ENCODE data around the gene CLSTN2.

Gene CLSTN2

DNA sequence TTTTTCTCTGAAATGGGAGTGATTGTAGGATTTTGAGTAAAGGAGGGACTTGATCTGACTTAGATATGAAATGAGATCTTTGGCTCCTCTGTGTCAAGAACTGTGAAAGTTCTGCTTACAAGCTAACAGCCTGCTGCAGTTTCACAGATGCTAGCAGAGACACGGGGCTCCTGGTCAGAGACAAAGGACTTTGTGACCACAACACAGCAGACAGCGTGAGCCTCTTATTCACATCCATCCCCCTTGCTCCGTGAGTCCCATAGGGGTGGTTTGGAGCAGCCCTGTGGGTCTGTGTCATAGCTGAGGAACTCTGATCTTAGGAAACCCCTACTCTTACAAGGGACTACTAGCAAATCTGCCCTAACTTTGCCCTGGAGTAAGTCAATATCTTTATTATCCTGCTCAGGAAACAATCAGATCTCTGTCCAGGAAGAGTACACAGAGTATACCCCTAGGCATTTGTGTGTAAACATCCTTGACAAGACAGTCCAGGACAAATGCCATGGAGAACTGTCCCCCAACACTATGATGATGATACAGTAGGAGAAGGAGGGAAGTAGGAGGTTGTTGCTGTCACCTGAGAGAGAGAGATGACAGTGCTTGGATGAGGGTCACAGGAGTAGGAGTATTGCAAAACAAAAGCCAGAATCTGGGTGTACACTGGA is 80.0 kb downstream of the CLSTN2 start:
- TF ChIP-seq CTCF (IDR thresholded peaks at IDR 0.05; ENCODE audit: control insufficient read depth, insufficient read depth, low read depth, low read length, missing control alignments) = no peak
- no peak for DNase-seq (ENCODE audit: low read depth)
- no peak overlapping the region for H3K4me3 ChIP-seq (ENCODE audit: control insufficient read depth, low read depth, low read length)

DNA sequence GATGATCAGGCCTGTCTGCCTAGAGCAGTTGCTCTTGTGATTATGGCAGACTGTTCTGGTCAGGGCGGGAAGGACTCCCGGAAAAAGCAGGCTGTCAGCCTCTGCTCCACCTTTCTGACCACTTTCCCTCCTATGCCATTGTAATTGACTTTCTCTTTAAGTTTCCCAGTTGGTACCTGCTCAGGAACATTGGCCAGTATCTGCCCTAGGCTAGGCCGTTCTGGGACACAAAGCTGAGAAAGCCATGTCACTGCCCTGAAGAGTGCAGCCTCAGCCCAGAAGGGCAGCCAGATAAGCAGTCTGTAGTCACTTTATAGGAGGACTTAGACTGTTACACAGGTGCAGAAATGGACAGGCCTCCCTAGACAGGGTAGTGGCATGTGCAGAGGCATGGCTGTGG is 80.8 kb downstream of the CLSTN2 start:
- H3K4me3 ChIP-seq (ENCODE audit: control insufficient read depth, low read depth, low read length) = no peak overlapping the region
- DNase-seq (ENCODE audit: low read depth) = no peak
- no peak for TF ChIP-seq CTCF (IDR thresholded peaks at IDR 0.05; ENCODE audit: control insufficient read depth, insufficient read depth, low read depth, low read length, missing control alignments)

DNA sequence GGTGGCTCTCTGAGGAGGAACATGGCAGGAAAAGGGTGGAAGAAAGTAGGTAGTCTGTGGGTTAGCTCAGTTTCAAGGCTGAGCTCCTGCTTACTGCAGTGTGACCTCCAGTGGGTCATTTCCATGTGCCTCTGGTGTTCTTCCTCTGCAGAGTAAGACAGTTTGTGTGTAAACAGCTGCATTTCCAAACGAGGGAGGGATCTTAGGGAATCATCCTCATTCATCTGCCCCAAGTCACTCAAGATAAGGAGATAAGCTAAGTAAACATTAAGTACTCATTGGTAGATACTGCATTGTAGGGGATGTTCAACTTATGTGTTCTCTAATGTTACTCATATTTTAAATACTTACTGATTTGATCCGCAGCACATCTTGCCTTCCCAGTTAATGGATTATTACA is 83.6 kb downstream of the CLSTN2 start:
- DNase-seq (ENCODE audit: low read depth) = no peak
- H3K4me3 ChIP-seq (ENCODE audit: control insufficient read depth, low read depth, low read length) = no peak overlapping the region
- TF ChIP-seq CTCF (IDR thresholded peaks at IDR 0.05; ENCODE audit: control insufficient read depth, insufficient read depth, low read depth, low read length, missing control alignments) = no peak

DNA sequence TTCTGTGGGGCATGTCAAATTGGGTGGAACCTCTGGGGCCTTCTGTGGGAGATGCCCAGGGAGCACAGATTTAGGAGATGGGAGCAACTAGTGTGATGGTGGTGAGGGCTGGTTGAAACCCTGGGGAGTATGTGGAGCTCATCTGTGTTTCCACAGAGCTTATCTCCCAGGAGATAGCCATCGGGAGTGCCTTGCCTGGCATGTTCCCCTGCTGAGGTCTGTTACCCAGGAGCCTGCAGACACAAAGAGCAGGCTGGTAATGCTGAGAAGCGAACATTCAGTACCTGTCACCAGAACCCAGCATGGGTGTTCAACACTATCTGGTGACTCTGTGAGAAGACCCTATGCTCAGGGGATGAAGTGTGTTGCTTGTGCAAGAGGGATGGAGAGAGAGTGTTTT is 85.0 kb downstream of the CLSTN2 start:
- no peak for DNase-seq (ENCODE audit: low read depth)
- TF ChIP-seq CTCF (IDR thresholded peaks at IDR 0.05; ENCODE audit: control insufficient read depth, insufficient read depth, low read depth, low read length, missing control alignments) = no peak
- no peak overlapping the region for H3K4me3 ChIP-seq (ENCODE audit: control insufficient read depth, low read depth, low read length)

- no peak for TF ChIP-seq CTCF (IDR thresholded peaks at IDR 0.05; ENCODE audit: control insufficient read depth, insufficient read depth, low read depth, low read length, missing control alignments)
- DNase-seq (ENCODE audit: low read depth) = no peak
Observed at GRCh38 chr3:140020541-140020940, 85.6 kb downstream of the CLSTN2 start.

GRCh38 chr3:140021269-140021668 is 86.3 kb downstream of the CLSTN2 start:
- no peak overlapping the region for H3K4me3 ChIP-seq (ENCODE audit: control insufficient read depth, low read depth, low read length)
- DNase-seq (ENCODE audit: low read depth) = no peak
- TF ChIP-seq CTCF (IDR thresholded peaks at IDR 0.05; ENCODE audit: control insufficient read depth, insufficient read depth, low read depth, low read length, missing control alignments) = no peak

More at GRCh38 chr3:140020541-140020940, 85.6 kb downstream of the CLSTN2 start:
- no peak overlapping the region for H3K4me3 ChIP-seq (ENCODE audit: control insufficient read depth, low read depth, low read length)

Data from AG09309 (cell line).